Osteocyte (in vitro differentiated cells): ENCODE data around the gene GET4. TPM values are rescaled to one million over a fixed set of nuclear protein-coding genes. Genes with fewer than 3 reads are reported as not detected.

Source experiments
- DNase-seq: peaks from one replicate; pipeline ENCODE4 v3.0.0; 2021; ENCODE audit warnings: mixed read lengths; ENCODE audit not compliant: unreplicated experiment; ENCODE audit errors: extremely low spot score
- H3K27ac Mint-ChIP-seq: one replicate; pipeline ENCODE4 v1.8.0; 2021; ENCODE audit warnings: mild to moderate bottlenecking, mixed read lengths; ENCODE audit not compliant: unreplicated experiment
- H3K27me3 Mint-ChIP-seq: one replicate; pipeline ENCODE4 v1.8.0; 2021; ENCODE audit warnings: mixed read lengths; ENCODE audit not compliant: unreplicated experiment
- H3K36me3 Mint-ChIP-seq: one replicate; pipeline ENCODE4 v1.8.0; 2021; ENCODE audit warnings: mixed read lengths; ENCODE audit not compliant: unreplicated experiment
- H3K4me1 Mint-ChIP-seq: one replicate; pipeline ENCODE4 v1.8.0; 2021; ENCODE audit warnings: mixed read lengths; ENCODE audit not compliant: unreplicated experiment
- H3K4me3 Mint-ChIP-seq: one replicate; pipeline ENCODE4 v1.8.0; 2021; ENCODE audit warnings: mild to moderate bottlenecking, moderate library complexity, mixed read lengths; ENCODE audit not compliant: unreplicated experiment
- H3K9me3 Mint-ChIP-seq: one replicate; pipeline ENCODE4 v1.8.0; 2021; ENCODE audit warnings: mixed read lengths; ENCODE audit not compliant: unreplicated experiment
- CTCF ChIP-seq: fragments of 200-600 bp; sonication (generic); IDR thresholded peaks from 2 replicates; pipeline ENCODE4 v1.5.0; 2021; ENCODE audit warnings: antibody characterized with exemption, mild to moderate bottlenecking, moderate library complexity
- total RNA-seq: library from RNA; stranded (reverse); gene quantifications from 2 replicates; pipeline ENCODE4 v1.2.1, GENCODE V29; 2021

GET4 gene
- total RNA-seq, 1 donor from 2014 or later: 33.7 TPM

DNA sequence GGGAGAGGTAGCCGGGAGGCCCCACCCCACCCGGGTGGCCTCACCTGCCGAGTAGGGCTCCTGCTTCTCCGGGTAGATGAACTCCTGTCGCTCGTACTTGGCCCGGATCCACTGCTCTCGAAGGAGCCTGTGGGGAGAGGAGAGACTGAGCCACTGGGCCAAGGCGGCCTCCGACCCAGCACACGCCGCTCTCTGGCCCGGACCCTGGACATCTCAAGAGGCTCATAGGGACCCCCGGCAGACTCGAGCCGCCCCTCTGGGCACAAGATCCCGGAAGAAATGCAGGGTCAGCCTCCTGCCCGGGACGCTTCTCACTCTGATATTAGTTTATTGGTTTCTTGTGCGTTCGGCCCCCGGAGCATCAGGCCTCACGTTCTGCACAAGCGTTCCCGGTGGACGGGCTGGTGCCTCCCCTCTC, 43.6 kb downstream of the GET4 start:
- Mint-ChIP-seq H3K27me3 (no peaks in the 10 kb centered on the region), H3K9me3 (no peaks in the 10 kb centered on the region), H3K4me1 (peaks cover 27% of the 10 kb centered on the region), H3K4me3 (no peak overlapping the region), H3K27ac (no peak overlapping the region), H3K36me3 (no peaks in the 10 kb centered on the region)
- no peak for DNase-seq
- TF ChIP-seq CTCF: no peak

DNA sequence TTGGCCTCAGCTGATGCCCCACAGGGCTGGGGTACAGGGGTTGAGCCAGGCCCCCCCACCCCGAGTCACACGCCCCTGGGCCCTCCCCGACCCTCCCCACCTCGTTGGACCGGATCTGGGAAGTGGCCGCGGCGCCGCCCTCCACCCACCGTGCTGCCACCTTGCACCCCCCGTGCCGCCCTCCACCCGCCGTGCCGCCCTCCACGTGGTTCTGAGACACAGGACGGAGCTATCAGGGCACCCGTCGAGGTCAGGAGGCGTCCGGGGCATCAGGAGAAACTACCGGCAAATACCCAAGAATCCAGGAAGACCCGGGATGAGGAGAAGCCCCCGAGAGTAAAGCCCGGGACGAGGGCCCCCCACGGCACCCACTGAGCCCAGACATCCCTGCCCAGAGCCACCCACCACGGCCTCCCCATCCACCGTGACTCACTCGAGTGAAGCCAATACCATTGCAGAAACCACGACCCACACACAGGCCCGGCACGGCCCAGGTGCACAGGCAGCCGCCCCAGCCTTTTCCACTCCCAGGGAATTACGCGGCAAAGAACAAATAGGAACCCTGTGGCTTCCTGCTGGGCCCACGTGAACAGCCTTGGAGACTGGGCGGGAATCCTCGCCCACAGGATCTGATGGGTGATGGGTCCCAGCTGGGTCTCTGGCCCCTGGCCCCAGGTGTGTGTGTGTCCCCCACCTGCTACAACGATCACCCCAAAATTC, 44.2 kb downstream of the GET4 start:
- H3K36me3 Mint-ChIP-seq: no peaks in the 10 kb centered on the region
- no peak overlapping the region for H3K27ac Mint-ChIP-seq
- no peaks in the 10 kb centered on the region for H3K27me3 Mint-ChIP-seq
- TF ChIP-seq CTCF: no peak
- H3K9me3 Mint-ChIP-seq: no peaks in the 10 kb centered on the region
- H3K4me3 Mint-ChIP-seq: no peak overlapping the region
- DNase-seq: peak; percentile 81
- peaks cover 23% of the 10 kb centered on the region for H3K4me1 Mint-ChIP-seq

DNA sequence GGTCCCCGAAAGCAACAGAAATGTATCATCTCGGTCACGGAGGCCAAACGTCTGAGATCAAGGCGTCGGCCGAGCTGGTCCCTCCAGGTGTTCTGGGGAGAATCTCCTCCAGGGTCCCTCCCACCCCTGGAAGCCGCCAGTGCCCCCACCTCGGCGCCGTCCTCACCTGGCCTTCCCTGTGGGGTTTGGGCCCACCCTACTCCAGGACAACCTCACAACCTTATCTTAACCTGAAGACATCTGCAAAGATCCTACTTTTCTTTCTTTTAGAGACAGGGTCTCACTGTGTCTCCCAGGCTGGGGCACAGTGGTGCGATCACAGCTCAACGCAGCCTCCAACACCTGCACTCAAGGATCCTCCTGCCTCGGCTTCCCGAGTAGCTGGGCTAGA, 44.7 kb downstream of the GET4 start:
- peaks cover 17% of the 10 kb centered on the region for H3K4me1 Mint-ChIP-seq
- no peak overlapping the region for H3K27ac Mint-ChIP-seq
- DNase-seq: peak; percentile 76
- no peak overlapping the region for H3K4me3 Mint-ChIP-seq
- H3K36me3 Mint-ChIP-seq: no peaks in the 10 kb centered on the region
- H3K27me3 Mint-ChIP-seq: no peaks in the 10 kb centered on the region
- TF ChIP-seq CTCF: no peak
- no peaks in the 10 kb centered on the region for H3K9me3 Mint-ChIP-seq

GRCh38 chr7:921581-922333, 45.4 kb downstream of the GET4 start:
- no peaks in the 10 kb centered on the region for H3K9me3 Mint-ChIP-seq
- no peaks in the 10 kb centered on the region for H3K27me3 Mint-ChIP-seq
- H3K4me3 Mint-ChIP-seq: no peak overlapping the region
- H3K4me1 Mint-ChIP-seq: peaks cover 11% of the 10 kb centered on the region
- TF ChIP-seq CTCF: no peak
- peak; percentile 80 for DNase-seq
- H3K27ac Mint-ChIP-seq: no peak overlapping the region
- no peaks in the 10 kb centered on the region for H3K36me3 Mint-ChIP-seq

- Mint-ChIP-seq H3K4me3 (no peak overlapping the region), H3K27me3 (no peaks in the 10 kb centered on the region), H3K9me3 (no peaks in the 10 kb centered on the region), H3K4me1 (peaks cover 11% of the 10 kb centered on the region), H3K27ac (no peak overlapping the region), H3K36me3 (no peaks in the 10 kb centered on the region)
- no peak for DNase-seq
- TF ChIP-seq CTCF: no peak
Measured at GRCh38 chr7:922334-923107, 46.2 kb downstream of the GET4 start.
